K562 (cell line): ENCODE data around the gene TMEM88. TPM values are rescaled to one million over a fixed set of nuclear protein-coding genes. Genes with fewer than 3 reads are reported as not detected.
A peak's percentile ranks its signal among the peaks of the same experiment; 100 is the strongest.

ENCODE experiments used
- BCOR ChIP-seq: fragments of 450-650 bp; IDR thresholded peaks from 2 replicates; pipeline ENCODE4 v1.6.1; 2016
- BRD4 ChIP-seq: fragments of 200-600 bp; sonication (generic); IDR thresholded peaks from 2 replicates; pipeline ENCODE4 v1.6.1; 2017; ENCODE audit warnings: inconsistent platforms
- DIDO1 ChIP-seq: fragments of 450-650 bp; IDR thresholded peaks from 2 replicates; pipeline ENCODE4 v1.6.1; 2016; ENCODE audit warnings: low read depth, missing biosample characterization, missing genetic modification characterization
- ETV1 ChIP-seq: fragments of 450-650 bp; conservative IDR thresholded peaks from 2 replicates; pipeline ENCODE4 v1.6.1; 2016; ENCODE audit warnings: missing genetic modification characterization, control low read depth, low read depth, missing compliant biosample characterization
- NFIX ChIP-seq: fragments of 250-450 bp; sonication (Bioruptor Pico); IDR thresholded peaks from 2 replicates; pipeline ENCODE4 v1.4.0; 2020; ENCODE audit warnings: low read depth, mild to moderate bottlenecking, moderate library complexity
- U2AF1 ChIP-seq: fragments of 200-400 bp; formaldehyde crosslinking; optimal IDR thresholded peaks from 2 replicates; pipeline ENCODE3; 2017; ENCODE audit warnings: mild to moderate bottlenecking, low read depth, low read length, moderate library complexity
- XRCC4 ChIP-seq: IDR thresholded peaks from one replicate; pipeline ENCODE4 v1.6.1; 2011; ENCODE audit not compliant: insufficient read depth, insufficient read length; ENCODE audit errors: extremely low read depth
- ZFP91 ChIP-seq: sonication (generic); formaldehyde crosslinking; IDR thresholded peaks from 2 replicates; pipeline ENCODE4 v1.8.0; 2022; ENCODE audit warnings: mild to moderate bottlenecking, missing genetic modification reagents
- ZKSCAN1 ChIP-seq: fragments of 150-350 bp; IDR thresholded peaks from 2 replicates; pipeline ENCODE4 v1.6.1; 2016; ENCODE audit warnings: low read depth, low read length
- ZNF398 ChIP-seq: fragments of 250-450 bp; sonication (Bioruptor Pico); IDR thresholded peaks from 2 replicates; pipeline ENCODE4 v1.8.0; 2021; ENCODE audit warnings: moderate library complexity, mild to moderate bottlenecking, inconsistent platforms
- ZNF830 ChIP-seq: fragments of 250-450 bp; sonication (Bioruptor Pico); IDR thresholded peaks from 2 replicates; pipeline ENCODE4 v1.5.0; 2021; ENCODE audit warnings: mild to moderate bottlenecking
- ZSCAN29 ChIP-seq: fragments of 450-650 bp; IDR thresholded peaks from 2 replicates; pipeline ENCODE4 v1.6.1; 2017
- polyA plus RNA-seq, 8 experiments: library from polyadenylated mRNA; depleted of rRNA in 4 of 8; stranded (reverse) in 5 of 8; unstranded in 3 of 8; fragments of >200 nt; fragmentation: Nextera tagmentation in 2 of 8; fragmentation: Illumina TruSeq in 1 of 8; extraction: Ambion mirVana in 2 of 8; extraction: Trizol in 1 of 8; gene quantifications; 2 replicates each; pipeline versions ENCODE4 v1.2.1 to v1.2.3, GENCODE V29; 2011 to 2014; ENCODE audit warnings: inconsistent platforms in 1 of 8, missing spikeins in 1 of 8
- total RNA-seq, 7 experiments: library from RNA; depleted of rRNA in 6 of 7; stranded (reverse); fragments of >200 nt in 6 of 7; fragmentation: Illumina TruSeq in 2 of 7; extraction: Trizol in 2 of 7; gene quantifications; 2 replicates each; pipeline versions ENCODE4 v1.2.1 to v1.2.3, GENCODE V29; 2011 to 2021; ENCODE audit warnings: low replicate concordance in 1 of 7
- TF ChIP-seq, protein P1 (sequence below), 2 experiments: IDR thresholded peaks in 1 of 2; conservative IDR thresholded peaks in 1 of 2; 2 replicates each; pipeline ENCODE4 v1.6.1; 2016; ENCODE audit warnings: low read depth in 2 of 2, mild to moderate bottlenecking in 1 of 2, missing compliant biosample characterization in 1 of 2, missing genetic modification characterization in 1 of 2, moderate library complexity in 1 of 2
- TF ChIP-seq, protein P2 (sequence below): IDR thresholded peaks from 3 replicates; pipeline ENCODE4 v1.6.1; 2011; ENCODE audit warnings: borderline replicate concordance, mild to moderate bottlenecking; ENCODE audit not compliant: insufficient read length, insufficient read depth
- TF ChIP-seq, protein P3 (sequence below): fragments of 450-650 bp; formaldehyde crosslinking; IDR thresholded peaks from 2 replicates; pipeline ENCODE4 v1.4.0; 2022; ENCODE audit warnings: mild to moderate bottlenecking, moderate library complexity

TMEM88 gene
- total and polyA plus RNA-seq, 9 of the 15 experiments (the other 6 are each of a cell fraction or from before 2014, with no cell fraction given) = 0.10 to 1.4 (median 0.36) TPM; not detected in 3

- TF ChIP-seq, protein P1, sequence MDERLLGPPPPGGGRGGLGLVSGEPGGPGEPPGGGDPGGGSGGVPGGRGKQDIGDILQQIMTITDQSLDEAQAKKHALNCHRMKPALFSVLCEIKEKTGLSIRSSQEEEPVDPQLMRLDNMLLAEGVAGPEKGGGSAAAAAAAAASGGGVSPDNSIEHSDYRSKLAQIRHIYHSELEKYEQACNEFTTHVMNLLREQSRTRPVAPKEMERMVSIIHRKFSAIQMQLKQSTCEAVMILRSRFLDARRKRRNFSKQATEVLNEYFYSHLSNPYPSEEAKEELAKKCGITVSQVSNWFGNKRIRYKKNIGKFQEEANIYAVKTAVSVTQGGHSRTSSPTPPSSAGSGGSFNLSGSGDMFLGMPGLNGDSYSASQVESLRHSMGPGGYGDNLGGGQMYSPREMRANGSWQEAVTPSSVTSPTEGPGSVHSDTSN (CRISPR knock-in tag; IDR thresholded peaks at IDR 0.05; ENCODE audit: low read depth) = no peak
- TF ChIP-seq, protein P1 (tag; conservative IDR thresholded peaks at IDR 0.05; ENCODE audit: low read depth) = no peak; the same call in 1 of the 2 replicates
- TF ChIP-seq ZNF830 (CRISPR knock-in tag) = no peak
- TF ChIP-seq XRCC4 = no peak
- peak; percentile 51; the same call in 1 of the 2 replicates for TF ChIP-seq BCOR
- TF ChIP-seq ETV1 (tag) = peak; percentile 26; the same call in 1 of the 2 replicates
- TF ChIP-seq ZSCAN29 = 0 out of 2 replicates have a peak, but pooled peaks have one; percentile 21
- TF ChIP-seq ZFP91 (CRISPR knock-in tag) = peak; percentile 84
- TF ChIP-seq U2AF1 = no peak
- TF ChIP-seq, protein P2, sequence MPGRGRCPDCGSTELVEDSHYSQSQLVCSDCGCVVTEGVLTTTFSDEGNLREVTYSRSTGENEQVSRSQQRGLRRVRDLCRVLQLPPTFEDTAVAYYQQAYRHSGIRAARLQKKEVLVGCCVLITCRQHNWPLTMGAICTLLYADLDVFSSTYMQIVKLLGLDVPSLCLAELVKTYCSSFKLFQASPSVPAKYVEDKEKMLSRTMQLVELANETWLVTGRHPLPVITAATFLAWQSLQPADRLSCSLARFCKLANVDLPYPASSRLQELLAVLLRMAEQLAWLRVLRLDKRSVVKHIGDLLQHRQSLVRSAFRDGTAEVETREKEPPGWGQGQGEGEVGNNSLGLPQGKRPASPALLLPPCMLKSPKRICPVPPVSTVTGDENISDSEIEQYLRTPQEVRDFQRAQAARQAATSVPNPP = no peak
- TF ChIP-seq, protein P3, sequence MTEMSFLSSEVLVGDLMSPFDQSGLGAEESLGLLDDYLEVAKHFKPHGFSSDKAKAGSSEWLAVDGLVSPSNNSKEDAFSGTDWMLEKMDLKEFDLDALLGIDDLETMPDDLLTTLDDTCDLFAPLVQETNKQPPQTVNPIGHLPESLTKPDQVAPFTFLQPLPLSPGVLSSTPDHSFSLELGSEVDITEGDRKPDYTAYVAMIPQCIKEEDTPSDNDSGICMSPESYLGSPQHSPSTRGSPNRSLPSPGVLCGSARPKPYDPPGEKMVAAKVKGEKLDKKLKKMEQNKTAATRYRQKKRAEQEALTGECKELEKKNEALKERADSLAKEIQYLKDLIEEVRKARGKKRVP = no peak
- no peak for TF ChIP-seq NFIX (CRISPR knock-in tag)
- TF ChIP-seq ZNF398 (CRISPR knock-in tag) = no peak
- TF ChIP-seq BRD4 = no peak
- TF ChIP-seq DIDO1 (tag) = peak; percentile 67; the same call in 1 of the 2 replicates
- TF ChIP-seq ZKSCAN1 = 0 out of 2 replicates have a peak, but pooled peaks have one; percentile 15
Observed at GRCh38 chr17:7836596-7837407, 18.1 kb upstream of the TMEM88 start (continued).
